DMS53 treated with DMSO at 0.1 percent for 48 hours (cell line): Measurements from ENCODE around the gene COPS7A.
A peak's percentile ranks its signal among the peaks of the same experiment; 100 is the strongest.
"Not testable (repeated sequence)": the region's sequence is repeated elsewhere in the genome, so short reads cannot be mapped to it uniquely, and the experiment has no call there.

ENCODE experiments used
- DNase-seq: peaks from one replicate; lab custom pipeline; 2025; ENCODE audit not compliant: unreplicated experiment; lab: John Stamatoyannopoulos, UW

COPS7A gene

GRCh38 chr12:6701078-6701768 lies 22.6 kb upstream of the COPS7A start:
- DNase-seq: no peak

DNA sequence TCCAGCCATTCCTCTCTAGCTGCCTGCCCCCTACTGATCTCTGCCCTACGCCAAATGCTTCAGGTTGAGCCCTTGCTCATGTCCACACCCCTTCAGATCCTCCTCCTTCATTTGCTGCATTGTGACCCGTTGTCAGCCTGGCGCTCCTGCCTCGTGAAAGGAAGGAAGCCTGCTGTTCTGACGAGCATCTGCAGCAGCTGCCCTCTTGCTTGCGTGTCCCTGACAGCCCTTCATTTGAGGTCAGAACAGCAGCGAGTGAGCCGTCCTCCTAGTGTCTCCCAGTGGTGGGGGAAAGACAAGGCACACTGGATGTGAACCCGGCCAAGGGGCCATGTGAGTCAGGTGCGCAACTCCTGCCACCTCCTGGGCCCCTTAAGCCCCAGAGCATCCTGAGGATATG lies 20.2 kb upstream of the COPS7A start:
- peak; percentile 52 for DNase-seq

DNA sequence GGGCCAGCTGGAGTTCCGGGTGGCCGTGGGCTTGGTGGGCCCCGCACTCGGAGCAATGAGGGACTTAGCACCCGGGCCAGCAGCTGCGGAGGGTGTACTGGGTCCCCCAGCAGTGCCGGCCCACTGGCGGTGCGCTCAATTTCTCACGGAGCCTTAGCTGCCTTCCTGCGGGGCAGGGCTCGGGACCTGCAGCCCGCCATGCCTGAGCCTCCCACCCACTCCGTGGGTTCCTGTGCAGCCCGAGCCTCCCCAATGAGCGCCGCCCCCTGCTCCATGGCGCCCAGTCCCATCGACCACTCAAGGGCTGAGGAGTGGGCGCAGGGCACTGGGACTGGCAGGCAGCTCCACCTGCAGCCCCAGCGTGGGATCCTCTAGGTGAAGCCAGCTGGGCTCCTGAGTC lies 15.5 kb upstream of the COPS7A start:
- DNase-seq: not testable (repeated sequence)

DNA sequence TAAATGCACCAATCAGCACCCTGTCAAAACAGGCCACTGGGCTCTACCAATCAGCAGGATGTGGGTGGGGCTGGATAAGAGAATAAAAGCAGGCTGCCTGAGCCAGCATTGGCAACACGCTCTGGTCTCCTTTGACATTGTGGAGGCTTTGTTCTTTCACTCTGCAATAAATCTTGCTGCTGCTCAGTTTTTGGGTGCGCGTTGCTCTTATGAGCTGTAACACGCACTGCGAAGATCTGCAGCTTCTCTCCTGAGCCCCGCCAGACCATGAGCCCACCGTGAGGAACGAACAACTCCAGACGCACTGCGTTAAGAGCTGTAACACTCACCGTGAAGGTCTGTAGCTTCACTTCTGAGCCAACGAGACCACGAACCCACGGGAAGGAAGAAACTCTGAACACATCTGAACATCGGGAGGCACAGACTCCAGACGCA lies 14.9 kb upstream of the COPS7A start:
- DNase-seq: no peak

- not testable (repeated sequence) for DNase-seq
Measured at GRCh38 chr12:6716031-6716873, 7.6 kb upstream of the COPS7A start.

- no peak for DNase-seq
Measured at GRCh38 chr12:6716874-6717437, 6.9 kb upstream of the COPS7A start.

GRCh38 chr12:6722863-6723262 lies 983 bp upstream of the COPS7A start:
- DNase-seq: no peak

- no peak for DNase-seq
Measured at GRCh38 chr12:6724409-6724797, 557 bp downstream of the COPS7A start.

- no peak for DNase-seq
Measured at GRCh38 chr12:6725350-6725749, 1.5 kb downstream of the COPS7A start.

DNA sequence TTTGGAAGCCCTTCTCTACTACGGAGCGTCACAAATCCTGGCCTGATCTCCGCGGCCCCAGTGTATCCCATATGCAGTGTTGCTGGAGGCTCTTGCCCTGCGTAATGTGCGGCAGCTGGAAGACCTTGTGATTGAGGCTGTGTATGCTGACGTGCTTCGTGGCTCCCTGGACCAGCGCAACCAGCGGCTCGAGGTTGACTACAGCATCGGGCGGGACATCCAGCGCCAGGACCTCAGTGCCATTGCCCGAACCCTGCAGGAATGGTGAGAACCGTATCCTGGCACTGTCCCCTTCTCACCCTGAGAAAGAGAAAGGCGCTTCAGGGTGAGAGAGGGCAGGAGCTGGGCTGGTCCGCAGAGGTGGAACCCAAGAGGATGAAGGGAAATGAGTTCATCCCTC lies 5.3 kb downstream of the COPS7A start:
- DNase-seq: no peak

- DNase-seq: no peak
Measured at GRCh38 chr12:6730169-6730568, 6.3 kb downstream of the COPS7A start.

GRCh38 chr12:6734506-6735387 lies 10.9 kb downstream of the COPS7A start:
- no peak for DNase-seq

DNA sequence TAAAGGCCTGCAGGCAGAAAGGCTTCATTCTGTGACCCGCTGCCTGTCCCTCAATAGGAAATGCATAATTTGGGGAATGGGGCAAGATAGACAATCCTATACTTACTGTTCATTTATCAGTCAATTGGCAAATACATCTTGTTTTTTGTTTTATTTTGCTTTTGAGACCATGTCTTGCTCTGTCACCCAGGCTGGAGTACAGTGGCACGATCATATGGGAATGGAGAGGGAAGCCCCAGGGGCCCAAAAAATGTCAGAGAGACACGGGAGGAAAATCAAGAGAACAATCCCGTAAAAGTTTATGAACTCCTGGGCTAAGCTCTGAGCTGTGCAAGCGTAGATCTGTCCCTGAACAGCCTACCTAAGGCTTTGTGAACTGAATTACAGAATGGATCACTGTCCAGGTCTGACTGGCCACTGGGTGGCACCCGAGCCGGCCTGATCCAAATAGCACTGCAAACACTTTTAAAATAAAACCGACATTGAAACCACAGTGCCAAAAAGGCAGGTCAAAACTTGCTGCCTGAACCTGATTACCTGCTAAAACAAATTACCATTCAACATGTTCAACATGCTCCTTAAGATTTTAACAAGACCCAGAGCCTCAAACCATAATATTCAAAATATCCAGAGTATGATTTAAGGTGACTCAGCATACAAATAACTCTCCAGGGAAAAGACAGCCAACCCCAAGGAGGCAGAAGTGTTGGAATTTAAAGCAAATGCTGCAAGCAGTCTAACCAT lies 11.8 kb downstream of the COPS7A start:
- peak; percentile 83 for DNase-seq

DNA sequence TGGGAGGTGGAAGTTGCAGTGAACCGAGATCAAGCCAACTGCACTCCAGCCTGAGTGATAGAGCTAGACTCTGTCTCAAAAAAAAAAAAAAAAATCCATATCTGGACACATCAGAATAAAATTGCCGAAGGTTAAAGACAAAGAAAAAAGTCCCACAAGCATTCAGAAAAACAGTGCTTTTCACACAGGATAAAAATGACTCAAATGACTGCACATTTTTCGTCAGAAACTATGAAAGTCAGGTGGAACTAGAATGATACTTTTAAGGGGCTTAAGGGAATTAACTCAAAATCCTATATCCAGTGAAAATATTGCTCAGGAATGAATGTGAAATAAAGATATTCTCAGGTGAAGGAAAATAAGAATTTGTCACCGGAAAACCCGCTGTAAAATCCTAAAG lies 12.9 kb downstream of the COPS7A start:
- no peak for DNase-seq

- not testable (repeated sequence) for DNase-seq
Measured at GRCh38 chr12:6742080-6742479, 18.2 kb downstream of the COPS7A start.

DNA sequence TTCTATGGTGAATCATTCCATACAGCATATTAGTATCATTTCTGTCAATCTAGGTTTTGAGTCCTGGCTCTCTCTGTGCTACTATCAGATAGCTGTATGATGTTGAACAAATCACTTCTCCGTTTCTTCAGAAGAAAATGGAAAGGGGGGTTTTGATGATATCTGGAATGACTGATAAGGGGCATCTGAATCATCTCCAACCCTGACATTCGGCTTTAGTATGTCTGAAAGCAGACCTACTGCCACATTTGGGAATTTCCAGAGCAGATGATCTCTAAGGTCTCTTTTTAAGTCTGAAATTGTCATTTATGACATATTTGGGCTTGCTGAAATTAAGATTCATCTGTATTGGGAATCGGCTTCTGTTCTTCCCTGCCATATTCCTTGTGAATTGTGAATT lies 19.0 kb downstream of the COPS7A start:
- no peak for DNase-seq

DNA sequence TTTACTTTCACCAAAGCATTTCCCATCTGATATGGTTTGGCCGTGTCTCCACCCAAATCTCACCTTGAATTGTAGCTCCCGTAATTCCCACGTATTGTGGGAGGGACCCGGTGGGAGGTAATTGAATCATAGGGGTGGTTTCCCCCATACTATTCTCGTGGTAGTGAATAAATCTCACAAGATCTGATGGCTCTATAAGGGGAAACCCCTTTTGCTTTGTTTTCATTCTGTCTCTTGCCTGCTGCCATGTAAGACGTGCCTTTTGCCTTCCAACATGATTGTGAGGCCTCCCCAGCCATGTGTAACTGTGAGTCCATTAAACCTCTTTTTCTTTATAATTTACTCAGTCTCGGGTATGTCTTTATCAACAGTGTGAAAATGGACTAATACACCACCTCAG lies 19.5 kb downstream of the COPS7A start:
- not testable (repeated sequence) for DNase-seq

- DNase-seq: no peak
Measured at GRCh38 chr12:6745741-6746525, 22.1 kb downstream of the COPS7A start.

DNA sequence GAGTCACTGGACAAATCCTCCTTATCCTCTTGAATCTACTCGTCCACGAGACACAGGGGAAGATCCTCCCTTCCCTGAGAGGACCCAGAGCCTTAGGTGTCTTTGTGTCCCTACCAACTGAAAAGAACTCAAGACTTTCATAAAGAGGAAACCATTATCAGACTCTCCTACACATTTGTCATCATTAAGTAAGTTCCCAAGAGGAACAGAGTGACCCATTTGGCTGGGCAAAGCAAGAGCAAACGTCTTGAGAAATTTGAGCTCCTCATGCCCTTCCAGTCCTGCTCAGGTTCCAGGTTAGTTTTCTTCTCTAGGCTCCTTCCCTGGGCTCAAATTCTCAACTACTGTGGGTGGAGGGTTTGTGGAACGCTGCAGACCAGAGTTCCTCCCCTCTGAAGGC lies 23.4 kb downstream of the COPS7A start:
- DNase-seq: no peak

DNA sequence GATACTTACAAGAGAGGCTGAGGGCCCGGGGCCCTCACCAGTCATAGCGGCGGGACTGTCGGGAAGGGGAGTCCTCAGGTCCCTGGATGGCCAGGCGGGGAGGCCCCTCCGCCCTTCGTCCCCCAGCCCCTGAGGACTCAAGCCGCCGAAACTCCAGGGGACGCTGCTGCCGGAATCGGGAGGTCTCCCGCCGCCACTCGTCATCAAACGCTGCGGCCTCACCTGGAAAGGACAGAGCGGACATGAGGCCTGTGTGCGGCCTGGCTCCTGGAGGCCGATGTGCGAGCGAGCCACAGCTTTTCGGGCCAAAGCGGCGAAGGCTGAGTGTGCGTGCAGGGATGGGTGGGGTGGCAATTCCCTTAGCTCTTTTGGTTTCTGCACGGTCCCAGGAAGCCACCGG lies 24.9 kb downstream of the COPS7A start:
- no peak for DNase-seq
